Measurements from ENCODE around the gene CCDC97.
A peak's percentile ranks its signal among the peaks of the same experiment; 100 is the strongest.

DNA sequence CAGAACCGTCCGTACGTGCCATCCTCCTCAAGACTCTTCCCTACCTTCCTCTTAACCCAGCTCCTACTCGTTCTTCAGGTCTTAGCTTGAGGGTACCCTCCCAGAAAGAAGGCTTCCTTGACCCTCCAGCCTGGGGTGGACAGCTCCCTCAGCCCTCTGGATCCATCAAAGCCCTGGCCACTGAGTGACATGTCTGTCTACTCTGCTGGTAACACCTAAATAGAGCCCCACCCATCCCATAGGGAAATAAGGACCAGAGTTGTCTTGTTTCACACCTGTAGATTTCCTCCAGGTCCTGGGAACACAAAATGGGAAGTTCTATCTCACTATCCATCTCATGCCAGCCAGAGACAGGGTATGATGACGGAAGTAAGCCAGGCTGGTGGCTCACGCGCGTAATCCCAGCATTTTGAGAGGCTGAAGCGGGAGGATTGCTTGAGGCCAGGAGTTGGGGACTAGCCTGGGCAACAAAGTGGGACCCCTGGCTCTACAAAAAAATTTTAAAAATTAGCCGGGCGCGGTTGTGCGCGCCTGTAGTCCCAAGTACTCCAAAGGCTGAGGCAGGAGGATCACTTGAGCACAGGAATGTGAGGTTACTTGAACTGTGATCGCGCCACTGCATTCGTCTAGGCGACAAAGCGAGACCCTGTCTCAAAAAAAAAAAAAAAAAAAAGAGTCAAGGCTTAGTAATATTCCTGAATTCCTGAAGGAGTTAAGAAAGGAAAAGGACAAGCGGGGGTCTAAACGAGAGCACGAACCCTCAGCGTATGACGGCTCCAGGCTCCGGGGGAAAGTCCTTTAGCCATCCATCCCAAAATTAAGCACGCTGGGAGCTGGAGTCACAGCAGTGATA lies 566 bp upstream of the CCDC97 start:
- TF ChIP-seq CTCF (IDR thresholded peaks at IDR 0.05): no peak
- TF ChIP-seq POLR2A (IDR thresholded peaks at IDR 0.05): no peak
- no peak for TF ChIP-seq EP300 (IDR thresholded peaks at IDR 0.05)
- peak in 2 of 4 donors; percentile 12 to 31 for TF ChIP-seq POLR2AphosphoS5 (IDR thresholded peaks at IDR 0.05)

Measured in sigmoid colon (tissue), 4 donors.